GM18873 (cell line): ENCODE results near the gene GPR148.

ENCODE experiments used
- ATAC-seq: cut with Tn5 transposase; IDR thresholded peaks from one replicate; pipeline ENCODE4 v1.9.1; 2021; ENCODE audit warnings: mild to moderate bottlenecking, moderate library complexity, moderate number of reproducible peaks; ENCODE audit not compliant: unreplicated experiment, low FRiP score

Gene GPR148

GRCh38 chr2:130766711-130767407, 38.0 kb downstream of the GPR148 start:
- no peak for ATAC-seq

DNA sequence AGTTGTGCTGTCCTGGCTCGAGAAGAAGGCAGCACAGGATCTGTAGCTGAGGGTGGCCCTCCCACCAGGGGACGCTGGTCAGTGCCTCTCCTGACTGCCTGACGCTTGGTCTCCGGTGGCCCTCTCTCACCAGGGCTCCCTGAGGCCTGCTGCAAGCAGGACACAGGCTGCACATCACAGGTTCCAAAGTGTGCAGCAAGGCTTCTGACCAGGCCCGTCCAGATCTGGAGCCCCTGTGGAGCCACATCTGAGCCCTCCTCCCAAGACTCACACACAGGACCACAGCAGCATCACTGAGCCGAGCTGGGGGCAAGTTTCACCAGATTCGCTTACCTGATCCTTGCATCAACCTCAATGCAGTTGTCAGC, 38.5 kb downstream of the GPR148 start:
- ATAC-seq = no peak

- no peak for ATAC-seq
These were observed 39.5 kb downstream of the GPR148 start for GRCh38 chr2:130768191-130768855.

- no peak for ATAC-seq
These were observed 40.6 kb downstream of the GPR148 start for GRCh38 chr2:130769343-130769907.

GRCh38 chr2:130776550-130776949, 47.7 kb downstream of the GPR148 start:
- no peak for ATAC-seq

GRCh38 chr2:130778781-130779180, 49.9 kb downstream of the GPR148 start:
- no peak for ATAC-seq
